ENCODE data around the gene DHRSX.
"Not testable (repeated sequence)": the region's sequence is repeated elsewhere in the genome, so short reads cannot be mapped to it uniquely, and the experiment has no call there.

The DHRSX gene

GRCh38 chrX:2471641-2472040 lies 29.1 kb downstream of the DHRSX start:
- no peak for DNase-seq

- not testable (repeated sequence) for DNase-seq
These were observed 29.6 kb downstream of the DHRSX start for GRCh38 chrX:2471126-2471525.

- DNase-seq: not testable (repeated sequence)
These were observed 30.9 kb downstream of the DHRSX start for GRCh38 chrX:2469852-2470251.

- no peak for DNase-seq
These were observed 31.5 kb downstream of the DHRSX start for GRCh38 chrX:2469196-2469685.

- DNase-seq: no peak
These were observed 32.2 kb downstream of the DHRSX start for GRCh38 chrX:2468261-2469195.

GRCh38 chrX:2466876-2467656 lies 33.7 kb downstream of the DHRSX start:
- DNase-seq: no peak

- no peak for DNase-seq
These were observed 36.1 kb downstream of the DHRSX start for GRCh38 chrX:2464677-2465166.

- no peak for DNase-seq
These were observed 36.7 kb downstream of the DHRSX start for GRCh38 chrX:2463973-2464676.

- DNase-seq: not testable (repeated sequence)
These were observed 37.3 kb downstream of the DHRSX start for GRCh38 chrX:2463481-2463880.

- no peak for DNase-seq
These were observed 38.0 kb downstream of the DHRSX start for GRCh38 chrX:2462780-2463179.

GRCh38 chrX:2462074-2462473 lies 38.7 kb downstream of the DHRSX start:
- DNase-seq: no peak

GRCh38 chrX:2461711-2462016 lies 39.1 kb downstream of the DHRSX start:
- no peak for DNase-seq

GRCh38 chrX:2460821-2461710 lies 39.7 kb downstream of the DHRSX start:
- not testable (repeated sequence) for DNase-seq

GRCh38 chrX:2460048-2460447 lies 40.7 kb downstream of the DHRSX start:
- DNase-seq: not testable (repeated sequence)

GRCh38 chrX:2458309-2458708 lies 42.5 kb downstream of the DHRSX start:
- DNase-seq: no peak

GRCh38 chrX:2457289-2458133 lies 43.3 kb downstream of the DHRSX start:
- no peak for DNase-seq

GRCh38 chrX:2456091-2456490 lies 44.7 kb downstream of the DHRSX start:
- not testable (repeated sequence) for DNase-seq

GRCh38 chrX:2454620-2455019 lies 46.2 kb downstream of the DHRSX start:
- not testable (repeated sequence) for DNase-seq

GRCh38 chrX:2452799-2453198 lies 48.0 kb downstream of the DHRSX start:
- no peak for DNase-seq

GRCh38 chrX:2452317-2452784 lies 48.4 kb downstream of the DHRSX start:
- DNase-seq: no peak

All from activated CD4-positive, alpha-beta T cell treated with anti-CD3 and anti-CD28 coated beads, Interleukin-2, amount 50 U/mL, for 16 hours (primary cell).